Body of pancreas (tissue), 4 donors: ENCODE results near the gene P3R3URF. TPM values are rescaled to one million over a fixed set of nuclear protein-coding genes. Genes with fewer than 3 reads are reported as not detected.
A peak's percentile ranks its signal among the peaks of the same experiment; 100 is the strongest.

ENCODE experiments used
- ATAC-seq: fragments of 150-250 bp; one replicate; pipeline ENCODE4 v1.9.1; 2016
- DNase-seq, 4 donors: peaks; one replicate each; pipeline ENCODE4 v3.0.0-alpha.2; 2019
- H3K27ac ChIP-seq, 4 donors: fragments of 200-600 bp; sonication (generic); 1 replicate in 3 of 4; 2 replicates in 1 of 4; pipeline versions ENCODE4 v1.5.1 to v1.6.1; 2016 to 2019; ENCODE audit warnings: mild to moderate bottlenecking in 1 of 4, mixed read lengths in 1 of 4, moderate library complexity in 1 of 4
- H3K27me3 ChIP-seq, 2 donors: fragments of 200-600 bp; sonication (generic); one replicate each; pipeline ENCODE4 v1.6.0; 2016; ENCODE audit warnings: mild to moderate bottlenecking in 1 of 2
- H3K36me3 ChIP-seq, 2 donors: fragments of 200-600 bp; sonication (generic); replicated peaks in 1 of 2; 2 replicates each; pipeline ENCODE4 v1.5.1; 2016; ENCODE audit warnings: low read depth in 2 of 2; ENCODE audit not compliant: insufficient read depth in 1 of 2
- H3K4me1 ChIP-seq: fragments of 200-600 bp; sonication (generic); one replicate; pipeline ENCODE4 v1.6.0; 2016
- H3K4me3 ChIP-seq, 2 donors: fragments of 200-600 bp; sonication (generic); 1 replicate in 1 of 2; 2 replicates in 1 of 2; pipeline ENCODE4 v1.5.1; 2016 to 2019
- H3K9me3 ChIP-seq, 3 donors: fragments of 200-600 bp; sonication (generic); 1 replicate in 2 of 3; 2 replicates in 1 of 3; pipeline ENCODE4 v1.5.1; 2016
- POLR2A ChIP-seq, 3 donors: fragments of 450-650 bp; IDR thresholded peaks; one replicate each; pipeline ENCODE4 v1.6.1; 2016; ENCODE audit warnings: antibody characterized with exemption in 3 of 3, mild to moderate bottlenecking in 2 of 3
- WGBS, 2 donors: methylation state at CpG; one replicate each; pipeline ENCODE4 v1.1.5; 2017; 5-methylcytosine and 5-hydroxymethylcytosine counted together
- intact Hi-C: fragments of 100-400 bp; cut with DNase I; formaldehyde crosslinking; loops from one replicate; pipeline ENCODE4 v1.15.1; 2023
- total RNA-seq, 2 donors: library from RNA; depleted of rRNA; stranded (reverse); fragments of >200 nt; gene quantifications; one replicate each; pipeline ENCODE4 v1.1.0, GENCODE V29; 2016
- TF ChIP-seq, protein P1 (sequence below), 7 experiments: fragments of 450-650 bp in 4 of 7; fragments of 200-600 bp in 3 of 7; sonication (generic) in 3 of 7; IDR thresholded peaks; one replicate each; pipeline ENCODE4 v1.5.1; 2016 to 2019; ENCODE audit warnings: antibody characterized with exemption in 7 of 7

P3R3URF gene
- total RNA-seq, 2 donors from 2014 or later = not detected

DNA sequence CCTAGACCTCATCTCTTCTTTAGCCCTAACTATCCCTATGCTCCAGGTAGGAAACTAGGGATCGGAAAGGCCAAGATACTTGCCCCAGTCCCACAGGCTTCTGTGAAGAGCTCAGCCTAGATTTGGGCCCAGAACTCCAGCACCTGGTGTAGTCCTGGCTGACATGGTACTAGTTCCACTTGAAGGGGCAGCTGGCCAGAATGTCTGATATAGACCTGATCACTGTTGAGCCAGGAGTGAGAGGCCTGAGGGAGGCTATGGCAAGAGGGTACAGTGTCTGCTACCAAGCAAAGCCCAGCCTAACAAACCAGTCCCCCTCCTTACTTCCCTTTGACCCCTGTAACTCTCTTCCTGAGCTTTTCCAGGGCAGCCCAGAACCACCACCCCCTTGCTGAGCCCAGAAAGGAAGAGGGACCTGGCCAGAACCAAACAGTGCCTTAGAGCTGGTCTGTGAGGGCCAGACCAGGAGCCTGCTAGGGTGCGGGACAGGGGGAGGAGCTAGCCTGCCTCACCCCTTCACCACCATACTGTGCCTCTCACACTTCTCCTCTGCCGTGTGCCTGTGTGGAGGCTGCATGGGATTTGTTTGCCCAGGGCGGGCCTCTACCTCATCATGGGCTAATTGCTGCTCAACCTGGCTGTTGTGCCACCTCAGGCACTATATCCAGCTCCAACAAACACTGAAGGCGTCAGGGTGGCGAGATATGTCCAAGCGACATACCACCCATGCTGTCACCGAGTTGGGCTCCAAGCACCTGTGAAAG lies 11.0 kb upstream of the P3R3URF start:
- H3K27me3 ChIP-seq = no peaks in the 10 kb centered on the region
- no peaks in the 10 kb centered on the region for H3K9me3 ChIP-seq
- 73 to 85% methylated on average over 3 to 8 of the region's 8 CpGs for WGBS, 2 donors
- peaks cover 0 to 5% of the 10 kb centered on the region in 2 donors for H3K36me3 ChIP-seq
- ATAC-seq = no peak
- TF ChIP-seq POLR2A (IDR thresholded peaks at IDR 0.05) = no peak
- TF ChIP-seq, protein P1, sequence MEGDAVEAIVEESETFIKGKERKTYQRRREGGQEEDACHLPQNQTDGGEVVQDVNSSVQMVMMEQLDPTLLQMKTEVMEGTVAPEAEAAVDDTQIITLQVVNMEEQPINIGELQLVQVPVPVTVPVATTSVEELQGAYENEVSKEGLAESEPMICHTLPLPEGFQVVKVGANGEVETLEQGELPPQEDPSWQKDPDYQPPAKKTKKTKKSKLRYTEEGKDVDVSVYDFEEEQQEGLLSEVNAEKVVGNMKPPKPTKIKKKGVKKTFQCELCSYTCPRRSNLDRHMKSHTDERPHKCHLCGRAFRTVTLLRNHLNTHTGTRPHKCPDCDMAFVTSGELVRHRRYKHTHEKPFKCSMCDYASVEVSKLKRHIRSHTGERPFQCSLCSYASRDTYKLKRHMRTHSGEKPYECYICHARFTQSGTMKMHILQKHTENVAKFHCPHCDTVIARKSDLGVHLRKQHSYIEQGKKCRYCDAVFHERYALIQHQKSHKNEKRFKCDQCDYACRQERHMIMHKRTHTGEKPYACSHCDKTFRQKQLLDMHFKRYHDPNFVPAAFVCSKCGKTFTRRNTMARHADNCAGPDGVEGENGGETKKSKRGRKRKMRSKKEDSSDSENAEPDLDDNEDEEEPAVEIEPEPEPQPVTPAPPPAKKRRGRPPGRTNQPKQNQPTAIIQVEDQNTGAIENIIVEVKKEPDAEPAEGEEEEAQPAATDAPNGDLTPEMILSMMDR (IDR thresholded peaks at IDR 0.05) = no peak
- H3K27ac ChIP-seq = no peak overlapping the region
- H3K4me1 ChIP-seq = peaks cover 23% of the 10 kb centered on the region
- no peak for DNase-seq
- no peak overlapping the region for H3K4me3 ChIP-seq
- intact Hi-C loops = no loop called here

DNA sequence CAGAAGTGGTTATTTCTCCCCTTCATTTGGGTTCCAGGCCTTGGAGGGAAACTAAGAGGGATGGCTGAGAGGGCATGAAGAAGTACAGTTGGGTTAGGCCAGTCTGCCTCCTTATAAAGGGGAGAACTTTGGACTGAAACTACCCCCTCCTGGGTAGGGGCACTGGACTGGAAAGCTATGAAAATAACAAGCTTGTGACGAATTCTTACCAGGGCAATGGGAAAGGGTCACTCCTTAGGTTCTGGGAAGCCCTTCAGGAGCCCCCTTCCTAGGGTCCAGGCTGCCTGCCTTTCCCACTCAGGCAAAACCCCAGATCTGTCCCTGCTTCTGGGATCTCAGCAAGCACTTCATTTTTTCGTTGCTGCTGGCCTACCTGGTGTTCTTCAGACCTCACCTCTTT lies 9.8 kb upstream of the P3R3URF start:
- DNase-seq = no peak
- H3K27ac ChIP-seq = no peak overlapping the region
- no peak for ATAC-seq
- H3K36me3 ChIP-seq = peaks cover 0 to 2% of the 10 kb centered on the region in 2 donors
- 91 to 95% methylated on average over 2 of the region's 2 CpGs for WGBS, 2 donors
- no peak overlapping the region for H3K4me3 ChIP-seq
- H3K9me3 ChIP-seq = no peaks in the 10 kb centered on the region
- no peaks in the 10 kb centered on the region for H3K27me3 ChIP-seq
- intact Hi-C loops = no loop called here
- no peak for TF ChIP-seq POLR2A (IDR thresholded peaks at IDR 0.05)
- TF ChIP-seq, protein P1 (IDR thresholded peaks at IDR 0.05) = no peak
- peaks cover 25% of the 10 kb centered on the region for H3K4me1 ChIP-seq

DNA sequence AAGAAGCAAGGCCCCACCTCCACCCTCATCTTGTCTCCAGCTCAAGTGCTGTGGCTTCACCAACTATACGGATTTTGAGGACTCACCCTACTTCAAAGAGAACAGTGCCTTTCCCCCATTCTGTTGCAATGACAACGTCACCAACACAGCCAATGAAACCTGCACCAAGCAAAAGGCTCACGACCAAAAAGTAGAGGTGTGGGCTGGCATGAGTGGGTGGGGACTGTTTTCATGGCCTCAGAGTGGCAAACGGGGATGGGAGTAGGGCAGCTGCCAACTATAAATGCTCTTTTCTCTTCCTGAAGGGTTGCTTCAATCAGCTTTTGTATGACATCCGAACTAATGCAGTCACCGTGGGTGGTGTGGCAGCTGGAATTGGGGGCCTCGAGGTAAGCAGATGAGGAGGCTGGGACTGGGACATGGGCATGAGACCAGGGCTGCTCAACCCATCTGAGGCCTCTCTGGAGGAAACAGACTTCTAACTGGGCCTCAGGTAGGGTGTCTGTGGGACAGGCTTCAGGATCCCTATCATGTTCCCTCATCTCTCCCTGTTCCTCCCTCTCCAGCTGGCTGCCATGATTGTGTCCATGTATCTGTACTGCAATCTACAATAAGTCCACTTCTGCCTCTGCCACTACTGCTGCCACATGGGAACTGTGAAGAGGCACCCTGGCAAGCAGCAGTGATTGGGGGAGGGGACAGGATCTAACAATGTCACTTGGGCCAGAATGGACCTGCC lies 8.8 kb upstream of the P3R3URF start:
- WGBS, 2 donors = 75 to 85% methylated on average over 6 to 7 of the region's 7 CpGs
- ATAC-seq (no peak), DNase-seq (no peak)
- Histone ChIP-seq H3K9me3 (no peaks in the 10 kb centered on the region), H3K27me3 (no peaks in the 10 kb centered on the region), H3K4me3 (no peak overlapping the region), H3K36me3 (no peaks in the 10 kb centered on the region), H3K4me1 (peaks cover 25% of the 10 kb centered on the region), H3K27ac (peak overlapping the region in 3 of 4 donors; percentile 94 to 97 (median 95))
- TF ChIP-seq, protein P1 (IDR thresholded peaks at IDR 0.05) = no peak
- no peak for TF ChIP-seq POLR2A (IDR thresholded peaks at IDR 0.05)
- intact Hi-C loops = no loop called here

DNA sequence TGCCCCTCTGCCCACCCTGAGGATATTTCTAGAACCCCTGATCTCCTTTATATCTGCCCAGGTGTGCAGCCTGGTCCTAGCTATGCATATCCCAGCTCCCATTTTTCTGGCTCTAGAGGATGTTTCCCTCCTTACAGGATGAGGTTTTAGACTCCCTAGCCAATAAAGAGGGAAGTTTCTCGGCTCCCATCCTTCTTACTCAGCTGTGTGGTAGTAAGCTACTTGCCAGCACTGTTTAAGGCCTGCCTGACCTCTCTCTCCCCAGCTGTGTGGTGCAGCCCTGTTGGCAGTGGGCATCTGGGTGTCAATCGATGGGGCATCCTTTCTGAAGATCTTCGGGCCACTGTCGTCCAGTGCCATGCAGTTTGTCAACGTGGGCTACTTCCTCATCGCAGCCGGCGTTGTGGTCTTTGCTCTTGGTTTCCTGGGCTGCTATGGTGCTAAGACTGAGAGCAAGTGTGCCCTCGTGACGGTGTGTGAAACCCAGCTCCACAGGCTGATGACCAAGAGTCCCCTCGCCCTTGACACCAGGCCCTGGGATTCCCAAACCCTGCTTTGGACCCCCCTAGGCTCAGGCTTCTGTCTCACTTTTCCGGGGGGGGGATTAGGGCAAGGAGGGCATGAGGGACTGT lies 7.8 kb upstream of the P3R3URF start:
- H3K9me3 ChIP-seq = no peaks in the 10 kb centered on the region
- intact Hi-C loops = no loop called here
- no peak overlapping the region for H3K4me3 ChIP-seq
- ATAC-seq = no peak
- H3K27me3 ChIP-seq = no peaks in the 10 kb centered on the region
- 73 to 75% methylated on average over 5 to 12 of the region's 12 CpGs for WGBS, 2 donors
- H3K4me1 ChIP-seq = peaks cover 25% of the 10 kb centered on the region
- no peak for DNase-seq
- H3K36me3 ChIP-seq = no peaks in the 10 kb centered on the region
- peak overlapping the region; percentile 84 to 97 (median 94) for H3K27ac ChIP-seq
- TF ChIP-seq, protein P1 (IDR thresholded peaks at IDR 0.05) = no peak
- TF ChIP-seq POLR2A (IDR thresholded peaks at IDR 0.05) = no peak
